AG04450 (cell line): ENCODE measurements around the gene CACNA1E. TPM values are rescaled to one million over a fixed set of nuclear protein-coding genes. Genes with fewer than 3 reads are reported as not detected.
A peak's percentile ranks its signal among the peaks of the same experiment; 100 is the strongest.

Source experiments
- CTCF ChIA-PET: fragments of 300-600, 350-600 bp; formaldehyde crosslinking; extraction: SDS; loops from one replicate; lab custom pipeline; 2022; ENCODE audit warnings: antibody characterized with exemption, inconsistent platforms; lab: Charles Lee
- POLR2A ChIA-PET: fragments of 350-600 bp; formaldehyde crosslinking; extraction: SDS; loops from one replicate; lab custom pipeline; 2021; ENCODE audit warnings: antibody characterized with exemption, inconsistent platforms; lab: Yijun Ruan, JAX
- DNase-seq: peaks from one replicate; pipeline ENCODE4 v3.0.0-alpha.2; 2011; ENCODE audit warnings: low read depth, low spot score
- H3K27ac ChIP-seq: one replicate; pipeline ENCODE4 v1.5.1; 2012; ENCODE audit warnings: low read depth, low read length, control low read depth
- H3K27me3 ChIP-seq: one replicate; pipeline ENCODE4 v1.6.0; 2012; ENCODE audit warnings: low read length; ENCODE audit not compliant: control insufficient read depth, insufficient read depth
- H3K4me3 ChIP-seq: 2 replicates; pipeline ENCODE4 v1.5.1; 2011; ENCODE audit warnings: mild to moderate bottlenecking, low read depth, low read length, control low read depth
- H3K9me3 ChIP-seq: 2 replicates; pipeline ENCODE4 v1.5.1; 2012; ENCODE audit warnings: low read length; ENCODE audit not compliant: control insufficient read depth, insufficient read depth
- polyA plus RNA-seq: library from polyadenylated mRNA; depleted of rRNA; stranded (reverse); fragments of >200 nt; gene quantifications from 2 replicates; pipeline ENCODE4 v1.2.3, GENCODE V29; 2011
- TF ChIP-seq, protein P1 (sequence below): IDR thresholded peaks from 2 replicates; pipeline ENCODE4 v1.5.1; 2011; ENCODE audit warnings: low read depth, low read length, control low read depth, inconsistent platforms

CACNA1E gene
- polyA plus RNA-seq, 1 experiment: not detected

DNA sequence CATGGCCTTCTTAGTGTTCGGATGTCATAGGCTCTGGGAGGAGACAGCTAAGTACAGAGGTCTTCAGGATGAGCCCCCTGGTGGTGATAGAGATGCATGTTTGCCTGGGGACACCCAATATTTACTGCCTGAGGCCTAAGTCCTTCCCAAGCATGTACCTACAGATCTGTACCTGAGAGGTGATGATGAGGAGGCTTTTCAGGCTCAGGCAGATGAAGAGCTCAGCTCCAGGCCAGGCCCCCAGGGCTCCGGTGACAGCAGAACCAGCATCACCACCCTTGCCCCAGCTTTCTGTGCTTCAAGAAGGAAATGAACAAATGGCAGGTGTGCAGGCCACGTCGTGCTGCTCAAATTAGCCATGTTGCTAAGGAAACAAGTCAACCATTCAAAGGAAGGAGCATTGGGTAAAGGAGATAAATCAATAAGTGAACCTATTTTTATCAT is 21.1 kb downstream of the CACNA1E start:
- Histone ChIP-seq H3K27ac (no peak overlapping the region), H3K27me3 (no peaks in the 10 kb centered on the region), H3K9me3 (no peaks in the 10 kb centered on the region), H3K4me3 (no peak overlapping the region)
- POLR2A ChIA-PET: no interaction called here
- TF ChIP-seq, protein P1, sequence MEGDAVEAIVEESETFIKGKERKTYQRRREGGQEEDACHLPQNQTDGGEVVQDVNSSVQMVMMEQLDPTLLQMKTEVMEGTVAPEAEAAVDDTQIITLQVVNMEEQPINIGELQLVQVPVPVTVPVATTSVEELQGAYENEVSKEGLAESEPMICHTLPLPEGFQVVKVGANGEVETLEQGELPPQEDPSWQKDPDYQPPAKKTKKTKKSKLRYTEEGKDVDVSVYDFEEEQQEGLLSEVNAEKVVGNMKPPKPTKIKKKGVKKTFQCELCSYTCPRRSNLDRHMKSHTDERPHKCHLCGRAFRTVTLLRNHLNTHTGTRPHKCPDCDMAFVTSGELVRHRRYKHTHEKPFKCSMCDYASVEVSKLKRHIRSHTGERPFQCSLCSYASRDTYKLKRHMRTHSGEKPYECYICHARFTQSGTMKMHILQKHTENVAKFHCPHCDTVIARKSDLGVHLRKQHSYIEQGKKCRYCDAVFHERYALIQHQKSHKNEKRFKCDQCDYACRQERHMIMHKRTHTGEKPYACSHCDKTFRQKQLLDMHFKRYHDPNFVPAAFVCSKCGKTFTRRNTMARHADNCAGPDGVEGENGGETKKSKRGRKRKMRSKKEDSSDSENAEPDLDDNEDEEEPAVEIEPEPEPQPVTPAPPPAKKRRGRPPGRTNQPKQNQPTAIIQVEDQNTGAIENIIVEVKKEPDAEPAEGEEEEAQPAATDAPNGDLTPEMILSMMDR: peak; percentile 43
- DNase-seq: no peak
- CTCF ChIA-PET: interaction anchor here (0.9 to 1.1 kb wide), 2 partner anchors 8 to 9 kb away, joined by 3 to 4 read pairs; no protein-coding TSS in a partner anchor

- Histone ChIP-seq H3K27ac (no peak overlapping the region), H3K9me3 (no peaks in the 10 kb centered on the region), H3K27me3 (no peaks in the 10 kb centered on the region), H3K4me3 (no peak overlapping the region)
- DNase-seq: no peak
- ChIA-PET POLR2A (no interaction called here), CTCF (no interaction called here)
- TF ChIP-seq, protein P1: no peak
Observed at GRCh38 chr1:181506563-181507353, 23.4 kb downstream of the CACNA1E start.

DNA sequence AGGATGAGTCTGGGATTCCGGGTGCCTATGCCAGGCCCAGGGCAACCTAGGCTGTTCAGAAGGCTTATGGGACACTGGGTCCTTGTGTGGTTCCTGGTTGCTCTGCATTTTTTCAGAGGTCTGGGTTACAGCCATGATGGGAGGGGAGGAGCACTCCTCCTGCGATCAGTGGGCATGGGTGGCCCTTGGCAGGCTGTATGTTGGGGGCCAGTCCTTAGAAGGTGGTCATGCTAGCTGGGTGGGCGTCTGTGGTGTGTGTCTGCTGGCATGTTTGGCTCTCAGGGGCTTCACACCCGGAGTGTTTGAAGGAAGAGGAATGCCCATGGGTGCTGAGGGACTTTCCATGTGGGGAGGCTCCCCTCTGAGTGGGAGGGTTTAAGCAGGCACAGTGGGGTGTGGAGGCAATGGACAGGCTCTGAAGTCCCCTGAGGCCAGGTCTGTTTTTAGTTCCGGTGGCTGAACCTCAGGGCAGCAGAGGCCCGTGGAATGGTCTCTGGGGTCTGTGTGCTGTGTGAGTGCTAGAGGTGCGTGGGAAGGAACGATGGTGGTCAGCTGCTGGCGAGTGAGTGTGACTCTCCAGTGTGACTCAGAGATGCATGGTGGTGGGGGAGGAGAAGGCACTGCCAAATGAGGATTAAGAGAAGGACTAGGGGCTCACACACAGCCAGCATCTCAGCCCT is 25.3 kb downstream of the CACNA1E start:
- Histone ChIP-seq H3K4me3 (no peak overlapping the region), H3K27ac (no peak overlapping the region), H3K27me3 (no peaks in the 10 kb centered on the region), H3K9me3 (no peaks in the 10 kb centered on the region)
- POLR2A ChIA-PET: no interaction called here
- CTCF ChIA-PET: no interaction called here
- no peak for DNase-seq
- TF ChIP-seq, protein P1: no peak

- ChIA-PET CTCF (no interaction called here), POLR2A (no interaction called here)
- no peak for DNase-seq
- Histone ChIP-seq H3K9me3 (no peaks in the 10 kb centered on the region), H3K4me3 (no peak overlapping the region), H3K27ac (no peak overlapping the region), H3K27me3 (no peaks in the 10 kb centered on the region)
- TF ChIP-seq, protein P1: no peak
Observed at GRCh38 chr1:181513786-181514297, 30.5 kb downstream of the CACNA1E start.
